Neuronal stem cell (in vitro differentiated cells): ENCODE measurements around the gene CPT1C.

Experiments used
- DNase-seq: peaks from one replicate; pipeline ENCODE4 v3.0.0-alpha.2; 2013; ENCODE audit warnings: low spot score
- H2AFZ ChIP-seq: one replicate; pipeline ENCODE4 v1.6.1; 2013; ENCODE audit warnings: mild to moderate bottlenecking, low read length, inconsistent platforms
- H2AK5ac ChIP-seq: 2 replicates; pipeline ENCODE4 v1.6.1; 2013; ENCODE audit warnings: low read depth, mild to moderate bottlenecking, inconsistent platforms, low read length, moderate library complexity, mixed read lengths
- H2BK120ac ChIP-seq: 2 replicates; pipeline ENCODE4 v1.6.1; 2013; ENCODE audit warnings: low read depth, mild to moderate bottlenecking, inconsistent platforms, low read length, moderate library complexity, mixed read lengths
- H2BK12ac ChIP-seq: one replicate; pipeline ENCODE4 v1.6.1; 2013; ENCODE audit warnings: low read length, inconsistent platforms
- H2BK15ac ChIP-seq: 2 replicates; pipeline ENCODE4 v1.6.1; 2013; ENCODE audit warnings: mild to moderate bottlenecking, low read length, inconsistent platforms, mixed read lengths
- H2BK5ac ChIP-seq: one replicate; pipeline ENCODE4 v1.6.1; 2013; ENCODE audit warnings: inconsistent platforms, mild to moderate bottlenecking, low read length, moderate library complexity
- H3K14ac ChIP-seq: one replicate; pipeline ENCODE4 v1.6.1; 2013; ENCODE audit warnings: low read length, inconsistent platforms
- H3K18ac ChIP-seq: 2 replicates; pipeline ENCODE4 v1.6.1; 2013; ENCODE audit warnings: low read length, inconsistent platforms
- H3K23ac ChIP-seq: 2 replicates; pipeline ENCODE4 v1.6.1; 2013; ENCODE audit warnings: low read depth, mild to moderate bottlenecking, mixed read lengths, low read length, inconsistent platforms; ENCODE audit not compliant: poor library complexity
- H3K27ac ChIP-seq: replicated peaks from 3 replicates; pipeline ENCODE4 v1.5.1; 2013; ENCODE audit warnings: low read length, inconsistent platforms
- H3K27me3 ChIP-seq, 3 experiments: 2 replicates each; pipeline ENCODE4 v1.6.1; 2013; ENCODE audit warnings: low read length in 3 of 3, mild to moderate bottlenecking in 2 of 3, inconsistent platforms in 1 of 3, low read depth in 1 of 3, mixed read lengths in 1 of 3, moderate library complexity in 1 of 3; ENCODE audit not compliant: control insufficient read depth in 3 of 3, insufficient read depth in 3 of 3
- H3K36me3 ChIP-seq, 2 donors: replicated peaks in 1 of 2; 2 replicates each; pipeline ENCODE4 v1.6.1; 2013; ENCODE audit warnings: low read length in 2 of 2; ENCODE audit not compliant: control insufficient read depth in 2 of 2, insufficient read depth in 2 of 2
- H3K4ac ChIP-seq: 2 replicates; pipeline ENCODE4 v1.6.1; 2013; ENCODE audit warnings: inconsistent platforms, mild to moderate bottlenecking, low read length, moderate library complexity
- H3K4me1 ChIP-seq, 2 donors: 1 replicate in 1 of 2; 2 replicates in 1 of 2; pipeline ENCODE4 v1.6.1; 2013; ENCODE audit warnings: low read length in 2 of 2, low read depth in 1 of 2; ENCODE audit not compliant: control insufficient read depth in 2 of 2, insufficient read depth in 1 of 2
- H3K4me2 ChIP-seq: one replicate; pipeline ENCODE4 v1.6.1; 2013; ENCODE audit warnings: mild to moderate bottlenecking, low read length, inconsistent platforms; ENCODE audit not compliant: insufficient read depth, poor library complexity, severe bottlenecking
- H3K4me3 ChIP-seq, 2 donors: 2 replicates each; pipeline ENCODE4 v1.5.1; 2013; ENCODE audit warnings: low read length in 2 of 2, mild to moderate bottlenecking in 2 of 2, inconsistent platforms in 1 of 2, moderate library complexity in 1 of 2
- H3K79me1 ChIP-seq: one replicate; pipeline ENCODE4 v1.6.1; 2013; ENCODE audit warnings: low read depth, mild to moderate bottlenecking, inconsistent platforms, low read length, moderate library complexity
- H3K9ac ChIP-seq: one replicate; pipeline ENCODE4 v1.6.1; 2013; ENCODE audit warnings: mild to moderate bottlenecking, low read depth, low read length, inconsistent platforms; ENCODE audit not compliant: poor library complexity
- H3K9me3 ChIP-seq, 2 donors: replicated peaks in 1 of 2; 2 replicates each; pipeline versions ENCODE3 to v1.6.1; 2013; ENCODE audit warnings: low read length in 2 of 2, mild to moderate bottlenecking in 2 of 2, inconsistent platforms in 1 of 2, low read depth in 1 of 2, mixed read lengths in 1 of 2, moderate library complexity in 1 of 2; ENCODE audit not compliant: control insufficient read depth in 2 of 2, insufficient read depth in 1 of 2
- H4K8ac ChIP-seq: one replicate; pipeline ENCODE4 v1.6.1; 2013; ENCODE audit warnings: low read depth, mild to moderate bottlenecking, inconsistent platforms, low read length, moderate library complexity
- H4K91ac ChIP-seq: one replicate; pipeline ENCODE4 v1.6.1; 2013; ENCODE audit warnings: low read length, low read depth, mild to moderate bottlenecking, inconsistent platforms; ENCODE audit not compliant: poor library complexity
- WGBS, 2 donors: extraction: QIAGEN DNeasy Blood & Tissue Kit; methylation state at CpG; one replicate each; pipeline ENCODE4 v1.1.7; 2013; ENCODE audit warnings: missing lambda C conversion rate in 2 of 2, mixed read lengths in 1 of 2; ENCODE audit not compliant: insufficient read length in 2 of 2, insufficient replicate concordance in 1 of 2; ENCODE audit errors: extremely low coverage in 2 of 2; 5-methylcytosine and 5-hydroxymethylcytosine counted together

CPT1C gene

DNA sequence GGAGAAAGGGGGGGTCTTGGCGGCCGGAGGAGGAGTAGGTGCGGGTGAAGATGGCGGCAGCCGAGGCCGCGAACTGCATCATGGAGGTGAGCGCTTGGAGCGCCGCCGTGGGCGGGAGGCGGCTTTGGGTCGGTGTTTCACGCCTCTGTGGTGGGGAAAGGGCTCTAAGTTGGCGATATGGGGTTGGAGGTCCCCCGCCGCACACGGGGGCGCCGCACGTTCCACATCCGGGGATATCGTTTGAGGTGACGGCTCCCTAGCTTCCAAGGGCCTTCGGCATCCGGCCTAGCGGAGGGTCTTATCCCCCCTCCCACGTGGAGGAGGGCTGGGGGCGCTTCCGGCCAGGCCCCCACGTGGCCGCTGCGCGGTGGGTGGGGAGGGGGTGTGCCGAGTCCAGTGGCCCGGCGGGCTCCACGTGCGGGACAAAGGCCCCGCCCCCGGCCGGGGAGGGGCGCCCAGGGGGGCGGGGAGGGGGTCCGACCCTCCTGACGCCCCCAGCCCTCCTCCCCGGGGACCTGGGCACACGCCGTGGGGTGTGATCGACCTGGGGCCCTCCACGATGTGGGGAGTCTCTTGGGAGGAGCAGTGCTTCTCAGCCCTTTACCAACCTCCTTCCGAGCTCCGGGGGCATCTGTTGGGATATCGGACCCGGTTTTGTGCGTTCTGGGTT lies 13.6 kb upstream of the CPT1C start, which contains the start of gene PRMT1:
Gene PRMT1, plus strand, starts transcription at position 41 of the 670 bp plus-strand sequence. Its CDS starts 10 bp downstream, at position 51.
- peak within 1 kb of the TSS; percentile 95 for H4K8ac ChIP-seq
- peak within 1 kb of the TSS; percentile 98 for H3K27ac ChIP-seq
- H2BK12ac ChIP-seq, result peak within 1 kb of the TSS; percentile 16
- peak within 1 kb of the TSS; percentile 90 for H2AFZ ChIP-seq
- DNase-seq, result no peak
- H2BK5ac ChIP-seq, result peak within 1 kb of the TSS; percentile 99
- peak within 1 kb of the TSS; percentile 99 for H3K23ac ChIP-seq
- peak within 1 kb of the TSS; percentile 60 for H3K4me2 ChIP-seq
- no CpG with 5 or more reads among the region's 57 CpGs for WGBS, 2 donors
- peak within 1 kb of the TSS; percentile 99 for H3K4ac ChIP-seq
- H2AK5ac ChIP-seq, result peak within 1 kb of the TSS; percentile 100
- peaks cover 13% of the 10 kb centered on the region for H3K79me1 ChIP-seq
- H3K36me3 ChIP-seq, result peaks cover 14 to 36% of the 10 kb centered on the region in 2 donors
- peaks cover 17 to 21% of the 10 kb centered on the region in 2 donors for H3K4me1 ChIP-seq
- H3K9ac ChIP-seq, result peak within 1 kb of the TSS; percentile 97
- H2BK15ac ChIP-seq, result peak within 1 kb of the TSS; percentile 49
- H3K27me3 ChIP-seq, result no peaks in the 10 kb centered on the region
- peak within 1 kb of the TSS; percentile 94 for H4K91ac ChIP-seq
- no peaks in the 10 kb centered on the region for H3K9me3 ChIP-seq
- peak within 1 kb of the TSS; percentile 100 for H3K18ac ChIP-seq
- peak within 1 kb of the TSS; percentile 87 for H2BK120ac ChIP-seq
- peak within 1 kb of the TSS; percentile 98 to 99 for H3K4me3 ChIP-seq
- peak within 1 kb of the TSS; percentile 100 for H3K14ac ChIP-seq

- peaks cover 13% of the 10 kb centered on the region for H3K79me1 ChIP-seq
- H3K14ac ChIP-seq, result no peak overlapping the region
- H3K9me3 ChIP-seq, result no peaks in the 10 kb centered on the region
- H3K27ac ChIP-seq, result peak overlapping the region; percentile 97
- peaks cover 18 to 42% of the 10 kb centered on the region in 2 donors for H3K36me3 ChIP-seq
- H3K9ac ChIP-seq, result peak overlapping the region; percentile 76
- H3K4me2 ChIP-seq, result peak overlapping the region; percentile 60
- peak overlapping the region; percentile 100 for H2AK5ac ChIP-seq
- no peak overlapping the region for H2BK15ac ChIP-seq
- peak overlapping the region; percentile 99 for H2BK5ac ChIP-seq
- WGBS, 2 donors, result no CpG with 5 or more reads among the region's 21 CpGs
- H3K23ac ChIP-seq, result no peak overlapping the region
- H3K4me3 ChIP-seq, result peak overlapping the region; percentile 98 to 99
- no peak overlapping the region for H4K8ac ChIP-seq
- peak overlapping the region; percentile 87 for H2BK120ac ChIP-seq
- no peaks in the 10 kb centered on the region for H3K27me3 ChIP-seq
- DNase-seq, result peak; percentile 93
- H2AFZ ChIP-seq, result peak overlapping the region; percentile 81
- no peak overlapping the region for H4K91ac ChIP-seq
- peaks cover 17 to 21% of the 10 kb centered on the region in 2 donors for H3K4me1 ChIP-seq
- no peak overlapping the region for H2BK12ac ChIP-seq
- peak overlapping the region; percentile 99 for H3K4ac ChIP-seq
- H3K18ac ChIP-seq, result peak overlapping the region; percentile 100
These were observed 12.8 kb upstream of the CPT1C start for GRCh38 chr19:49677901-49678674.

GRCh38 chr19:49678985-49679770 lies 11.7 kb upstream of the CPT1C start:
- Histone ChIP-seq H2BK12ac (no peak overlapping the region), H3K9me3 (no peaks in the 10 kb centered on the region), H3K4me2 (peak overlapping the region; percentile 76), H3K9ac (peak overlapping the region; percentile 30), H3K4ac (no peak overlapping the region), H3K23ac (no peak overlapping the region), H3K4me1 (peaks cover 17 to 21% of the 10 kb centered on the region in 2 donors), H3K36me3 (peaks cover 24 to 46% of the 10 kb centered on the region in 2 donors), H3K4me3 (peak overlapping the region in 1 of 2 donors; percentile 21), H3K27me3 (no peaks in the 10 kb centered on the region), H3K27ac (peak overlapping the region; percentile 81), H4K91ac (no peak overlapping the region), H2BK15ac (no peak overlapping the region), H3K14ac (no peak overlapping the region), H3K79me1 (peaks cover 19% of the 10 kb centered on the region), H2BK5ac (no peak overlapping the region), H2AFZ (no peak overlapping the region), H2BK120ac (no peak overlapping the region), H3K18ac (peak overlapping the region; percentile 44), H2AK5ac (peak overlapping the region; percentile 89), H4K8ac (no peak overlapping the region)
- no peak for DNase-seq
- no CpG with 5 or more reads among the region's 12 CpGs for WGBS, 2 donors
